C4-2B (cell line): ENCODE measurements around the gene MOV10L1.

ENCODE experiments used
- CTCF ChIP-seq: fragments of 450-650 bp; conservative IDR thresholded peaks from 2 replicates; pipeline ENCODE4 v1.5.1; 2017; ENCODE audit warnings: mild to moderate bottlenecking
- ZFX ChIP-seq: fragments of 450-650 bp; IDR thresholded peaks from 2 replicates; pipeline ENCODE4 v1.6.1; 2017

DNA sequence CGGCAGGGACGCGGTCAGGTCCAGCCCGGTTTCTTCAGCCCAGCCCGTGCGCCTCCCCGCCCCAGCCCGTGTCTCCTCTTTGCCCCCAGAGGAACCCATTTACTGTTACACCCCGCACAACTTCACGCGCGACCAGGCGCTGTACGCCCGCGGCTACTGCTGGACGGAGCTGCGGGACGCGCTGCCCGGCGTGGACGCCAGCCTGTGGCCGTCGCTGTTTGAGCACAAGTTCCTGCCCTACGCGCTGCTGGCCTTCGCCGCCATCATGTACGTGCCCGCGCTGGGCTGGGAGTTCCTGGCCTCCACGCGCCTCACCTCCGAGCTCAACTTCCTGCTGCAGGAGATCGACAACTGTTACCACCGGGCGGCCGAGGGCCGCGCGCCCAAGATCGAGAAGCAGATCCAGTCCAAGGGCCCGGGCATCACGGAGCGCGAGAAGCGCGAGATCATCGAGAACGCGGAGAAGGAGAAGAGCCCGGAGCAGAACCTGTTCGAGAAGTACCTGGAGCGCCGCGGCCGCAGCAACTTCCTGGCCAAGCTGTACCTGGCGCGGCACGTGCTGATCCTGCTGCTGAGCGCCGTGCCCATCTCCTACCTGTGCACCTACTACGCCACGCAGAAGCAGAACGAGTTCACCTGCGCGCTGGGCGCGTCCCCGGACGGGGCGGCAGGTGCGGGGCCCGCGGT, 87.2 kb downstream of the MOV10L1 start:
- TF ChIP-seq CTCF = no peak
- no peak for TF ChIP-seq ZFX
